ENCODE results near the gene KCNF1.

The KCNF1 gene

DNA sequence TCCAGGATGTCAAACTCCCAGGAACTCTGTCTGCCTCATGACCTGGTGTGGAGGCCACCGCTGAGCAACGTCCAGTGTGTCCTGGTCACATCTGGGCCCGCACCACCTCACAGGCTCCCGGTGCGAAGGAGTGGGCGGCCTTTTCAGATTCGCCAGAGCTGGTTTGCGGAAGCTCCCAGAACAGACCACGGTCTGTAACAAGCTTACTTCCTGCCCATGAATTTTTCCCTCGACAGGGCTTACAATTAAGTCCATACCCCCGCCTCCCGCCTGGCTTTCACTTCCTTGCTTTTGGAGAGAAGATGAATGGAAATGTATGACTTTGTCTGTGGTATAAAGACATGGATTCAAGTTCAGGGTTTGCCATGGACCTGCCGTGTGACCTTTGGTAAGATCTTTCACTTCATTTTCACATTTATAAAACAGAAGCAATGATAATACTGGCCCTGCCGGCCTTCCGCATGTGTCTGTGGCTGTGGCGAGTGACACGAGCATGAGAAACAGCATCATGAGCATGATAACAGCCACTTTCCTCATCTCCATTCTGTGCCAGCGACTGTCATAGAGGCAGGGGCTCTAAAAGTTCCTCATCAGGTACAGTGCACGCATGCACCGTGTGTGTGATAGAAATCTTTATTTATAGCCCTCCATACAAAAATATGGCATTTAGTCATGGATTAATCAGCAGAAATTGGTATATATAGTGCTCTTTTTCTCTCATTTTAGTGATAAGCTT lies 31.0 kb upstream of the KCNF1 start:
- DNase-seq (ENCODE audit: low read depth): no peak

DNA sequence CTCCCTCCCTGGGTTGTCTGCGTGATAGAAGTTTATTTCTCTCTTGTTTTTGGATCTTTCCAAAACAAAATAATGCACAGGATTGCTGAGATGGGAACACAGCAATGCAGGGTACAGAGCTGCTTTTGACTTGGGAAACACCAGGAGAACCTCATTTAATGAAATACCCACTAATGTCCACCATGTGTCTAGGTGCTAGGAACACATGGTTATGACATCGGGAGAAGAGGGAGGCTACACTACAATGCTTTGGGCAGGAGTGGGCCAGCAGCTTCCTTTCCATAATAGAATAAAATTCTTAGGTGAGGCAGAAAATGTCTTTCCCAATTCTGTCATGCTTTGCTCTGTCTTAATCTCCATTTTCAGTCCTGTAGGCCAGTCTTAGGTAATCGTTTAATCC lies 29.2 kb upstream of the KCNF1 start:
- no peak for DNase-seq (ENCODE audit: low read depth)

DNA sequence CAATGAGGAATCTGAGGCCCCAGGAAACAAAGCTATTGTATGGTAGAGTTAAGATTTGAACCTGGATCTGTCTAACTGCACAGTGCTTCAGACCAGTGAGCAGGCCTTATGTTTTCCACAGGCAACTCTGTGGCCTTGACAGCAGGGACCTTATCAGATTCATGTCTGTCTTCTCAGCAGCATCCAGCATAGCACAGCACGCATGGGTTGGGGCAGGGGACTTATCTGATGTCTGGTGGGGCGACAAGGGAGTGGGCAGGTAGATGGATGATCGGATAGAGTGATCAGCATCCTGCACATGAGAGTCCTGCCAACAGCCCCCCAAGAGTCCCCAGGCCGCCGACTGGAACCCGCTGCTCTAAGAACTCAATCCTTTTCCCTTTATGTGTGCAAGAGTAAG lies 28.7 kb upstream of the KCNF1 start:
- no peak for DNase-seq (ENCODE audit: low read depth)

DNA sequence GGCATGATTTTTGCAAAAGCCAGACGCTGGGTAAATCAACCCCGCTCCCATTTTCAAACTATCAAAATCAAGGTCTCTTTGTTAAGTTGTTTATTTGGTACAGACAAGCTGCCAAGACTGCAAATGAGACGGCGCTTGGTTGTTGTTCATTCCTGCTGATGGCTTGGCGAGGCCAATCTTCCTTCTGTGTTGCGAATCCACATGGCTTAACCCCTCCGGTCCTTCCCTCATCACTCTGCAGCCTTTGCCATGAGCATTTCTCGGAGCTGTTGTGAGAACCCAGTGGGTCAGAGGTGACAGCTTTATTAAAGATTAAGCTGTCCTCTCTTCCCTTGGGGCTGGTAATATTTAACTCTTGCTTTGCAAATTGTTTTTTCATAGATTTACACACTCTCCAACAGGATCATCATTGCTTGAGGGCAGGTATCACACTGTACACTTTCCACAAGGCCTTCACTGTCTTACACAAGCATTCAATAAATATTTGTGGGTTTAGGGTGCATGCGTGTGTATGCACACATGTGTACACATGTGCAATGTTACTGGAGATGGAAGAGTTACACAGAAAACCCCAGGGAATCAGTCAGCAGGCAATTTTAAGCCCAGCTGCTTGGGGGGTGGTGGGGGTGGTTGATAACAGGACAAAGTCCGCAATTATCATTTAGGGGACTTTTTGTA lies 27.8 kb upstream of the KCNF1 start:
- no peak for DNase-seq (ENCODE audit: low read depth)

DNA sequence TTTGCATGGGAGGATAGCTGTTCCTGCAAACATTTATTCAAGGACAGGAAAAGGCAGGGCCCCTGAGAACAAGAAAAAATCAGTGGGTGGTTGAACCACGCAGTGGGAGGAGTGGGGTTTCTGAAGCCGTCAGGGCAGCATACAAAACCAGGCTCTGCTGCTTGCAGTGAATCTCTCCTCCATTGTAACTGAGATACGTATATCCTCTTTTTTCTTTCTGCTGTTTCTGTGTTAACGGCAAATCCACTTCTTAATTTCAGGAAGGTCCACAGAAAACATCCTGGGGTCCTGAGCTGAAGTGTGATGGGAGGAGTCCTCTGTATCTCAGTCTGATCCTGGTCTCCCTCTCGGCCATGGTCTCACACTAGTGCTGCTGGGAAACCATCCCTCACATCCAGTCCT lies 27.2 kb upstream of the KCNF1 start:
- DNase-seq (ENCODE audit: low read depth): no peak

DNA sequence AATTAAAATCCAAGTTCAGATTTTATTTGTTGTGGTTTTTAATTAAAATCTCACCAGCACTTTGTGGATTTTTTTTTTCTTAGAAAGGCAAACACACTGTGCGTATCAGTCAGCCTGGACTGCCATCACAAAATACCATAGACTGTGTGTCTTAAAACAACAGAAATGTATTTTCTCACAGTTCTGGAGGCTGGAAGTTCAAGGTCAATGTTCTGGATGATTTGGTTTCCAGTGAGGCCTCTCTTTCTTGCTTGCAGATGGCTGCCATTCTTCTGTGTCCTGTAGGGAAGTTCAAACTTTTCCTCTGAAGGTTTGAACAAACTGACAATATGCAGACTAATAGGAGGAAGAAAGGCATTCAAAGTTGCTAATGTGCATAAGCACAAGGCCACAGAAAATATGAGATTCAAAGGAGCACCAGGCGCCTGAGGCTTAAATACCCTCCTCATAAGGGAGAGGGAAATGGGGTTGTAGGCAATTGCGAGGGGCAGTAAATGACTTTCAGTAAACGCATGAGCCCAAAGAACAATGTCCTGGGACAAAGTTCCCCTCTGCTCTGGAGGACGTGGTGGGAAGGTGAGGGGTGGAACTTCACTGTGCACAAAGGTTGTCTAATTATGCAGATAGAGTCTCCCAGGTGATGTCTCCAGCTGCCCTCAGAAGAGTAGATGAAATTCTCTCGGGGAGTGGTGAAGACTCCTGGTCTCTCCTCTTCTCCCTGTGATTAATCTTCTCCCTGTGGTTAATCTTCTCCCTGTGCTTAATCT lies 26.5 kb upstream of the KCNF1 start:
- DNase-seq (ENCODE audit: low read depth): no peak

DNA sequence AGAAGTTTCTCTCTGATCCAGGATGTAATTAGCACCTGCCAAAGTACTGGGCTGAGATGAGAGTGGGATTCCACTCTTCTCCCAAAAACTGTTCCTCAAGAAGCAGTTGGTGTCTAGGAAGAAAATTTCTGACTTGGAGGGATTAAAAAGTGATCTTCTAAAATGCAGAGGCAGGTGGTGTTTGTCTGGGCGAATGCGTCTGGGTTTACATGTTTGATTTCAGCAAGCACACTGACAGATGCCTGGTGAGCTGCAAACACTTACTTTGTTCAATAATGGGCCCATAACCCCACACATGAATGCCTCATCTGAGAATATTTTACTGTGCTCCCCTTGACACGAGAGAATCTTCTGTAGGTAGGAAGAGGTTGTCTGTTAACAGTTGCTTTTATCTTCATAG lies 24.3 kb upstream of the KCNF1 start:
- DNase-seq (ENCODE audit: low read depth): no peak

DNA sequence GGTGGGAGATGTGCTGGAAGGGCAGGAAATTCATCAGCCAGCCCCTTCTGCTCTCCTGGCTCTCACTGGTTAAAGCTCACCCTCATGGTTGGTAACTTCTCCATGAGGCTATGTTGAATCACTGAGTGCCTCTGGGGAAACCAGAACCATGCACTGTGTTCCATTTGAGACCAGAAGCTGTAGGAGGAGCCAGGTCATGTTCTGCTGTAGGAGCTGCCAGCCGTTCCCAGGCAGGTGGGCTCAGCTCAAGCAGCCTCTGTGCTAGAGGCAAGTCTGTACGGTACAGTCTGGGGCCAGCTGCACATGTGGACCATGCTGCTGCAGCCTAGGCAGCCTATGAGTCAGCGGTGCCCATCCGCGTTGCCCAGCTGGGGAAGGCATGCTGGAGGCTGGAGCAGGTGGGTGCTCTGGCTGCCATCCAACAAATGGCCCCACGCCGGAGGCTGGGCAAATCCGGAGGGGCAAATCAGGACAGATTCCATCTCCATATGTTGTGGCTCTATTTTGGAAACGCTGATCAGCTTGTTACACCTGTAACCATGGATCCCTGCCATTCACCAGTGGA lies 22.0 kb upstream of the KCNF1 start:
- no peak for DNase-seq (ENCODE audit: low read depth)

DNA sequence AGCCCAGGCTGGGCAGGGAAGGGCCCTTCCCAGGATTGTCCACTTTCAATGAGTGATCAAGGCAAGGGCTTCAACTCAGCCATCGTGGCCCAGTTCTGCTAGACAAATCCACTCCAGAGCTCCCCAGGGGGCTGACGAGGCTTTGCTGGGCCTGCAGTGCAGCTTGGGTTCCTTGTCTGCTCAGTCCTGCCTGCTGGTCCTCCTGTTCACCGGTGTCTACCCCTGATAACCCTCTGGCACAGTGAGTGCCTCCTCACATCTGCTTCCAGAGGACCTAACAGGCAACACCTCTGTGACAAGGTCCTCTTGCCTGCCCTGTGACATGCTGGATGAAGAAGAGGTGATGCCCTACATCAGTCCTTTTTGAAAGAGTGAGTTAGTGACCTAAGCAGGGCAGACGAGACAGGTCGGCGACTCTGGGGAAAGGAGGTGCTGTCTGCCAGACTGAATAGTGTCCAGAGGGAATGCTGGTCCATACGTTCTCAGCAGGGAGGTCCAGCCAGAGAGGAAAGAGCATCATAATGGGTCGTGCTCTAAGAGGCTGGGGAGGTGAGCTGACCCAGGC lies 20.9 kb upstream of the KCNF1 start:
- no peak for DNase-seq (ENCODE audit: low read depth)

DNA sequence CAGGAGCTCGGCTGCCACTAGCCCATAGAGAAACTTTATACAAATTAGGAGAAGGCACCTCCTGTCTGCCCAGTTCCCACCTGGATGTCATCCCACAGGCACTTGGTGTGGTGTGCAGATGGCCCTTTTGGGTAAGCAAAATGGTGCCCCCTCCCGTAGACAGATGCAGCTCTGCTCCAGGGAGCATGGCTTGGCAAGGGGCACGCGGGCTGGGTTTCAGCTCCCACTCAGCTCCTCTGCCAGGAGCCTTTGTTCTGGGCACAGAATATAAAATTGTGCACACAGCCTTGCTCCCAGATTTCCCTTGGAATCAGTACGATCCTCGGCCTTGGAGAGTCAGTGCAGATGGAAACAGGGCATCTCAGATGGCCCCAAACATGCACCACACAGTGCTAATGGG lies 20.3 kb upstream of the KCNF1 start:
- DNase-seq (ENCODE audit: low read depth): no peak

DNA sequence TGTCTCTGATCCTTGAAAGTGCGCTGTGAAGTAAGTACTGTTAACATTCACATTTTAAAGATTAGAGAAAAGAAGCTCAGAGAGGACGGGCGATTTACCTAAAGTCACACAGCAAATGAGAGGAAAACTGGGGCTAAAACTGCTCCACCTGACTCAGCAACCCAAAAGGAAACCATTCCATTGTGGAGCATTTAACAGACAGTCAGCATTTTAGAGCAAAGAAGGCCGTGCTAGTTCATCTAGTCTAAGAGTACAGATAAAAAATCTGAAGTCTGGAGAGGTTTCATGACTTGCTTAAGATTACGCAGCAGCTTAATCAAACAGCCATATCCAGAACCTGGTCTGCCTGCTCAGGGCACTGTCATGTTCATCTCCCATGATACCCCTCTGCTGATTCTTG lies 19.9 kb upstream of the KCNF1 start:
- no peak for DNase-seq (ENCODE audit: low read depth)

DNA sequence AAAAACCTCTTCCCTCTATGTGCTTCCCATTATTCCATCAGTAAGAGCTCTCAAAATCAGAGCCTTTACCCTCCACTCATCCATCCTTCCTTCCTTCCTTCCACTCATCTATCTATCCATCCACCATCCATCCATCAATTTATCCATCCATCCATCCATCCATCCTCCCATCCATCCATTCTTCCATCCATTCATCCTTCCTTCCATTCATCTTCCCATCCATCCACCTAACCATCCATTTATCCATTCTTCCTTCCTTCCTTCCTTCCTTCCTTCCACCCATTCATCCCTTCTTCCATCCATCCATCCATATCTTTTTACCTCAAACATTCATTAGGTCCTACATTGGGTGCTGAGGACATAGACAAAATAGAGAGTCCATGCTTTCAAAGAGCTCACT lies 19.4 kb upstream of the KCNF1 start:
- no peak for DNase-seq (ENCODE audit: low read depth)

DNA sequence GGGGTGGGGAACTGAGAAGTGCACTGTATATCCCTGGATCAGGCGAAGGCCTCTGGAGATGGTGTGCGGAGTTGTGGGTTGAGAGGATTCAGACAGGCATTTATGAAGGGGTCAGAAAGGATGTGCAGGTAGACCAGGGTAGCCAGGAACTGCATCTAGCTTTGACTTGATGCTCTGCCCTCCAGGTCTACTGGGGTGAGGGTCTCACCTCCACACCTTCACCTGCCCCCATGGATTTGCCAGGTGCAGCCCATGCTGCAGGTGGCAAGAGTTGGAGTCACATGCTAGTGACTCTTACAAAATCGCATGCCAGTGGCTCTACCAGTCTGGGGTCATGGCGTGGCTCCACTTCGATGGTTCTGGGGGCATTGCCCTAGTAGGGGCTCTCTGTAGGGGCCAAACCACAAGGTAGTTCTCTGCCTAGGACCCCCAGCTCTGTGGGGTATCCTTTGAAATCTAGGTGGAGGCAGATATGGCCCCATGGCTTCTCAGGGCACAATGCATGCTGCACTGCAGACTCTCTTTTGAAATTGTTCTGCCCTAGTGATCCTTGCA lies 18.9 kb upstream of the KCNF1 start:
- DNase-seq (ENCODE audit: low read depth): no peak

DNA sequence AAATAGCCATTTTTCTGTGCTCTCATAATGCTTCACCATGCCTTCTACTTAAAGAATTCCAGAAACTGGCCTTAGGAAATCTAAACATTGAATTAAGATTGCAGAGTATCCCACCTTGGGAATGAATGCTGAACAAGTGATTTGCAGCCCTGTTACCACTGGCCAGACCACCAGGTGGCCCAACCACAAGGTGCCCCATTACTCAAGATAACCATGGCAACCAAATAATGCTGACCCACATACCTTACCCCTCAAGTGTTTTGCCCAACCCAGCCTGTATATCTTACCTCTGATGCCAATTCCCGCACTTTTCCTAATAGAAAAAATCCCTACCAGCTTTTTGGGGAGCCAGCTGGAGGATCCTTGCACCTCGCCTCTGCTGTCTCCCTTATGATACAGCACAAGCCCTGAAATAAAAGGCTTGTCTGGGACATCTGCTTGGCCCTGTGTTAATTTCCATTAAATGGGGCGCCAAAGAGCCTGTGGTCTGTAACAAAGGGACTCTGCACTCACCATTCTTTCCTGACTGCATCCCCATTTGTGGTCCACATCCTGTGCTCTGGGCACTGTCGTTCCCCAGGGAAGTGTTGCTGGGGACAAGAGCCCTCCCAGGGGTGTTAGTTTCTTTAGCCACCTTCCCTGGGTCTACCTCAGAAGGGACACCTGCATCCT lies 17.3 kb upstream of the KCNF1 start:
- DNase-seq (ENCODE audit: low read depth): no peak

DNA sequence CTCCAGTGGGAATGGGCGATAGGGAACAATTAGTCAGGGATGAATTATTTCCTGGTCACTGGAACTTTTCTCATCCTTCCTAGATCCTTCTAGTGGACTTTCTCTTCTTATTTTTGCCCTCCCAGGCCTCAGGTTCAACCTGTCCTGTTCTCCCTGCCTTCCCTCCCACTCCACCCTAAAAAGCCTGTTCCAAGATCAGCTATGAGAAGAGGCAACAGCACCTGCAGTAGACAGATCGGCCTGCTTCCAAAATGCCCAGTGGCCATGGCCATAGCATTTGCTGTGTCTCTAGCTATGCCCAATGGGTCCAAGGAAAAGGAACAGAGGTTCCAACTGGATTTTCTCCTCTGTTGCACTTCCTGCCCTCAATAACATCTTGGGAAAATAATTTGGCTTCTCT lies 16.5 kb upstream of the KCNF1 start:
- DNase-seq (ENCODE audit: low read depth): no peak

DNA sequence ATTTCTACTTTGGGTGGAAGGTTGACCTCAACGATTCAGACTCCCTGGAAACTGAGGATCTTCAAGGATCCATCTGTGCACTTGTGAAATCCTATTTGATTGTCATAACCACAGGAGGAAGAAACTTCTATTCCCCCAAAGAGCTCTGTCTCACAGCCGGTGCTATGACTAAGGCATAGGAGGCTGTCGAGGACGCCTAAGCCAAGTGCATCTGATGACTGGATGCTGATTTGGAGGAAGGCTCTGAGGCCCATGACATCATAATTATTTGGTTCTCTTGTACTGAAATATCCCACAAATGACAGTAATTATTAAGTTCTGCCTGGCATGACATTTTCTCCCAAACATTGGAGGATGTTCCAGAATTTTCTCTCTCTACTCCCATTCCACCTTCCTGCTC lies 13.8 kb upstream of the KCNF1 start:
- DNase-seq (ENCODE audit: low read depth): peak; percentile 70

DNA sequence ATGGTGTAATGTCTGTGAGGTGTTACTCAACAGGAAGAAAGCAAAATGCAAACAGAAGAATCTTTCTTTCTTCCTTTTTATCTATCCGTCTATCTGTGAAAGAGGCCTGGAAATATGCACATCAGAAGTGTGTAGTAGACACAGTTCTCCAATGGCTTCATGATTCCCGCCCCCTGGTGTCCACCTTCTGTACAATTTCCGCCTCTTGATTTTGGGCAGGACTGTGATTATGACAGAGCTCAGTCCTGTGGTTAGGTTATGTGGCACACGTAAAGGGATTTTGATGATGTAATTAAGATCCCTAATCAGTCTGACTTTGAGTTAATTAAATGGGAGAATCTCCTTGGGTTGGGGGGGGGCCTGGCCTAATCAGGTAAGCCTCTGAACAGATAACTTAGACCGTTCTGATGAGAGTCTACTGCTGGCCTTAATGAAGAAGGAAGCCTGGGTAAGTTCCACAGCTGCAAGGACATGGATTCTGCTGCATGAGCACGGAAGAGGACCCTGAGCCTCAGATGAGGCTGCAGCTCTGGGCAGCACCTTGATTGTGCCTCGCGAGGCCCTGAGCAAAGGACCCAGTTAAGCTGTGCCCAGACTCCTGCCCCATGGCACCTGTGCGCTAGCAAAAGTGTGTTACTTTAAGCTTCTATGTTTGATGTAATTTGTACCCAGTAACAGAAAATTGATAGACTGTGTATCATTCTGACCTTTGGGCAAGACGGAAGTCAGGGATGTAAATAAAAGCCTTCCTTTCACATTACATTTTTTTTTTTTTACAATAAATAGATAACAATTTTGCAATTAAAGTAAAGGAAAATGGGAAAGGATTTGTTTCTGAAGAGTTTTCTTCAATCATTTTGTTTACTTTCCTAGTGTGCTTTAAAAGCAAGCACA lies 11.3 kb upstream of the KCNF1 start:
- peak; percentile 59 for DNase-seq (ENCODE audit: low read depth)

DNA sequence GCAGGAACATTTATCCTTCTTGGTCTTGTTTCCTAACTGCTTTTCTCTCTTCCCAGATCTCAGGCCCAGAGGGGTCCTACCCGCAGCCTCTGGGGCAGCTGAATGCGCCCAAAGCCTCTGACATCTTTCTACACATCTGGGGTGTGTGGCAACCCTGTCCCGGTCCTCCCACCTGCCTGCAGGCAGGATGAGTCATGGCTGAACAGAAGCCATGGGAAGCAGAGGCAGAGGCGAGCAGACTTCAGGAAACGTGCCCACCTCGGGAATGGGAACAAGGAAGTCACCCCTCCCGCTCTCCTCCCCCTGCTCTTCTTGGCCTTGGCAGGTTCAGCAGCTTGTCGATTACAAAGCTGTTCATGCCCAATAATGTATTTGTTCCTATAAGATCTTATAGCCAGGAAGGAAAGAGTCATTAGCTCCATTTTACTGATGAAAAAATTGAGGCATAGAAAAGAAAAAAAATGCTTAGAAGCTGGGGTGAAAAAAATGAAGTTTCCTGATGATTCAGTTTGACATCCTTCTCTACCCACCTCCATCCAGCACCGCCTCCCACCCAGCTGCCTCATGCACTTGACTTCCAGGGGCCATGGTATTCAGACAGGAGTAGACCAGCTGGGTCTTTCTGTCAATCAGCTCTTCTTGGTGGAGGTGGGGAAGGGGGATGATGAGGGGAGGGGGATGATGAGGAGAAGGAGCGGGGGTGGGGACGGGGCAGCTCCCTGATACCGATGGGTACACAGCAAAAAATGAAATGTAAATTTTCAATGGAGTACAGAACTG lies 10.4 kb upstream of the KCNF1 start:
- peak; percentile 73 for DNase-seq (ENCODE audit: low read depth)

DNA sequence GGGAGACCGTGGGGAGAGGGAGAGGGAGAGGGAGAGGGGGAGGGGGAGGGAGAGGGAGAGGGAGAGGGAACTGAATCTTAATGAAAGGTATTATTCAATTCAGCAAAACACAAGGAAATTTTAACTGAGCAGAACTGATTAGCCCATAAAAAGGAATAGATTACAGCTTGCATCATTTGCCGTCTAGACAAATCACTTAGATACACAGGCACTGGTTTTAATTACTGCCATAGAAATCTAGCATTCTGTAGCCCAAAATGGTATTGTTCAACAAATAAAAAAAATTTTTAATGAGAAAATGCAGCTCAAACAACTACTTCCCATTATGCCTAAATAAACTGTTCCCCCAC lies 7.9 kb upstream of the KCNF1 start:
- no peak for DNase-seq (ENCODE audit: low read depth)

DNA sequence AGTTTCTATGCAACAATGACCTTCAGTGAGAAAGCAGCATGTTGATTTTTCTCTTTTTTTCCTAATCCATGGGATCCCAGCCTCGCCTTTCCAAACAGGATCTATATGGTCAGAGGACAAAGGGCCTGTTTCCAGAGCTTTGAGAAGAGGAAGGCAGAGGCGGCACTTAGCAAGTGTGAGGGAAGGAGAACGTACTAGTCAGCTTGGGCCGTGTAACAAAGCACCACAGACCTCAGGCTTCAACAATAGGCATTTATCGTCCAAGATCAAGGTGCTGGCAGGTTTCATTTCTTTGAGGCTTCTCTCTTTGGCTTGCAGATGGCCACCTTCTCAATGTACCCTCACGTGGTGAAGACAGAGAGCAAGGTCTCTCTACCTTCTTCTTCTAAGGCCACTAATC lies 7.3 kb upstream of the KCNF1 start:
- DNase-seq (ENCODE audit: low read depth): no peak
